Nephron progenitor cell (in vitro differentiated cells): Measurements from ENCODE around the gene PCDHGB6.
"Not testable (repeated sequence)": the region's sequence is repeated elsewhere in the genome, so short reads cannot be mapped to it uniquely, and the experiment has no call there.

ENCODE experiments used
- DNase-seq: peaks from one replicate; pipeline ENCODE4 v3.0.0; 2021
- H3K27ac Mint-ChIP-seq: 2 replicates; pipeline ENCODE4 v1.8.0; 2021; ENCODE audit warnings: mild to moderate bottlenecking, moderate library complexity, mixed read lengths
- H3K27me3 Mint-ChIP-seq: 2 replicates; pipeline ENCODE4 v1.8.0; 2021; ENCODE audit warnings: mild to moderate bottlenecking, low read depth, mixed read lengths; ENCODE audit not compliant: poor library complexity
- H3K36me3 Mint-ChIP-seq: 2 replicates; pipeline ENCODE4 v1.8.0; 2021; ENCODE audit warnings: low read depth, mixed read lengths
- H3K4me1 Mint-ChIP-seq: 2 replicates; pipeline ENCODE4 v1.8.0; 2021; ENCODE audit warnings: mixed read lengths
- H3K4me3 Mint-ChIP-seq: 2 replicates; pipeline ENCODE4 v1.8.0; 2021; ENCODE audit warnings: mild to moderate bottlenecking, moderate library complexity, mixed read lengths
- H3K9me3 Mint-ChIP-seq: 2 replicates; pipeline ENCODE4 v1.8.0; 2021; ENCODE audit warnings: mild to moderate bottlenecking, moderate library complexity, mixed read lengths
- CTCF ChIP-seq: fragments of 200-600 bp; sonication (generic); IDR thresholded peaks from 2 replicates; pipeline ENCODE4 v1.5.0; 2021; ENCODE audit warnings: antibody characterized with exemption

Gene PCDHGB6

GRCh38 chr5:141411575-141411974 lies 3.8 kb downstream of the PCDHGB6 start:
- peak overlapping the region; percentile 49 for H3K4me3 Mint-ChIP-seq
- peaks cover 23% of the 10 kb centered on the region for H3K27me3 Mint-ChIP-seq

GRCh38 chr5:141412854-141413539 lies 5.2 kb downstream of the PCDHGB6 start, which contains the start of gene PCDHGA10:
TSS of gene PCDHGA10 (plus strand) at chr5:141412987. CDS start at chr5:141413176, 189 bp downstream.
- H3K27ac Mint-ChIP-seq = peak within 1 kb of the TSS; percentile 81
- TF ChIP-seq CTCF = peak; percentile 56
- peak within 1 kb of the TSS; percentile 88 for H3K4me3 Mint-ChIP-seq
- peaks cover 26% of the 10 kb centered on the region for H3K4me1 Mint-ChIP-seq
- DNase-seq = peak; percentile 45
- peaks cover 97% of the 10 kb centered on the region for H3K36me3 Mint-ChIP-seq
- H3K27me3 Mint-ChIP-seq = peaks cover 26% of the 10 kb centered on the region
- peaks cover 99% of the 10 kb centered on the region for H3K9me3 Mint-ChIP-seq

More at GRCh38 chr5:141411575-141411974, 3.8 kb downstream of the PCDHGB6 start:
- Mint-ChIP-seq H3K36me3 (peaks cover 95% of the 10 kb centered on the region), H3K9me3 (peaks cover 100% of the 10 kb centered on the region), H3K27ac (no peak overlapping the region), H3K4me1 (peaks cover 23% of the 10 kb centered on the region)
- DNase-seq = no peak
- no peak for TF ChIP-seq CTCF

- H3K27me3 Mint-ChIP-seq = peaks cover 30% of the 10 kb centered on the region
- peak overlapping the region; percentile 81 for H3K27ac Mint-ChIP-seq
- DNase-seq = no peak
- peaks cover 99% of the 10 kb centered on the region for H3K9me3 Mint-ChIP-seq
- H3K36me3 Mint-ChIP-seq = peaks cover 97% of the 10 kb centered on the region
- no peak for TF ChIP-seq CTCF
- peak overlapping the region; percentile 88 for H3K4me3 Mint-ChIP-seq
- H3K4me1 Mint-ChIP-seq = peaks cover 23% of the 10 kb centered on the region
Observed at GRCh38 chr5:141413540-141414069, 5.8 kb downstream of the PCDHGB6 start.

- peak overlapping the region; percentile 39 for H3K4me3 Mint-ChIP-seq
- peaks cover 97% of the 10 kb centered on the region for H3K36me3 Mint-ChIP-seq
- H3K27me3 Mint-ChIP-seq = peaks cover 25% of the 10 kb centered on the region
- peaks cover 17% of the 10 kb centered on the region for H3K4me1 Mint-ChIP-seq
- peaks cover 99% of the 10 kb centered on the region for H3K9me3 Mint-ChIP-seq
- not testable (repeated sequence) for H3K27ac Mint-ChIP-seq, DNase-seq
Observed at GRCh38 chr5:141414548-141415274, 6.9 kb downstream of the PCDHGB6 start.

GRCh38 chr5:141415275-141415618 lies 7.4 kb downstream of the PCDHGB6 start:
- Mint-ChIP-seq H3K27me3 (peaks cover 25% of the 10 kb centered on the region), H3K9me3 (peaks cover 99% of the 10 kb centered on the region), H3K36me3 (peaks cover 97% of the 10 kb centered on the region), H3K4me1 (peaks cover 16% of the 10 kb centered on the region), H3K4me3 (peak overlapping the region; percentile 25)
- not testable (repeated sequence) for DNase-seq, H3K27ac Mint-ChIP-seq

- H3K9me3 Mint-ChIP-seq = peaks cover 99% of the 10 kb centered on the region
Observed at GRCh38 chr5:141417494-141418172, 9.8 kb downstream of the PCDHGB6 start, which contains the start of gene PCDHGB7. TSS of gene PCDHGB7 (plus strand) at chr5:141417677. CDS start at chr5:141417860, 183 bp downstream.

More at GRCh38 chr5:141417494-141418172, 9.8 kb downstream of the PCDHGB6 start, which contains the start of gene PCDHGB7:
- peak within 1 kb of the TSS; percentile 92 for H3K27ac Mint-ChIP-seq
- peaks cover 30% of the 10 kb centered on the region for H3K27me3 Mint-ChIP-seq
- peaks cover 98% of the 10 kb centered on the region for H3K36me3 Mint-ChIP-seq
- peak; percentile 45 for TF ChIP-seq CTCF
- peak; percentile 46 for DNase-seq
- peak within 1 kb of the TSS; percentile 80 for H3K4me3 Mint-ChIP-seq
- H3K4me1 Mint-ChIP-seq = peaks cover 13% of the 10 kb centered on the region
